Eye (tissue), 1 donor: Measurements from ENCODE around the gene GJA1.
"Not testable (repeated sequence)": the region's sequence is repeated elsewhere in the genome, so short reads cannot be mapped to it uniquely, and the experiment has no call there.

Experiments used
- DNase-seq: peaks from one replicate; pipeline ENCODE4 v3.0.0-alpha.2; 2015

The GJA1 gene

DNA sequence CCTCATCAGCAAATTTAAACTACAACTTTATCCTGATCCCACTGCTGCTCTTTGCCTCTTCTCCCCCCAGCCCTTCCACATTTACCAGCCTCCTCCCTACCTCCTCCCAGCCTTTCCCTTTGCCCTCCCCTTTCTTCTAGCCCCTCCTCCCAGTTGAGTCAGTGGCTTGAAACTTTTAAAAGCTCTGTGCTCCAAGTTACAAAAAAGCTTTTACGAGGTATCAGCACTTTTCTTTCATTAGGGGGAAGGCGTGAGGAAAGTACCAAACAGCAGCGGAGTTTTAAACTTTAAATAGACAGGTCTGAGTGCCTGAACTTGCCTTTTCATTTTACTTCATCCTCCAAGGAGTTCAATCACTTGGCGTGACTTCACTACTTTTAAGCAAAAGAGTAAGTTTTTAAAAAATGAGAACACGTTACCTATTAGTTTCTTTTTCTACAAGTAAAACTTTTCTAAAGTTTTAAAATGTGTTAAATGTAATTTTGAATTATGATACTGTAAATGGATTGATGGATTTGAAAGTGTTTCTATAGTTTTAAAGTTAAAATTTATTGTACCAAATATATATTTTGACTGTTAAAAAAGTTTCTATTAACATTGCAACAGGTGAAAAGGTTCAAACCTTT lies at the start of gene GJA1:
Gene GJA1, plus strand, starts transcription at position 203 of the 626 bp plus-strand sequence. CDS start 11,202 bp downstream, outside the sequence.
- DNase-seq: peak; percentile 92

DNA sequence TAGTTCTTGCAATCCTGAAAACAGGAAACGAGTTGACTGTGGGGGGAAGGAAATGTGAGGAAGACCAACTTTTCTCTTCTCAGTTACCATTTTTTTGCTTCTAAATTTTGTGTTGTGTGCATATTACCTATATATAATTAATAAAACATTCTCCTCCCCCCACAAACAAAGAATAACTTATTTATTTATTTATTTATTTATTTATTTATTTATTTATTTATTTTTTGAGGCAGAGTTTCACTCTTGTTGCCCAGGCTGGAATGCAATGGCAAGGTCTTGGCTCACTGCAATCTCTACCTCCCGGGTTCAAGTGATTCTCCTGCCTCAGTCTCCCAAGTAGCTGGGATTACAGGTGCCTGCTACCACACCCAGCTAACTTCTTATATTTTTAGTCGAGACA lies 48.9 kb upstream of the GJA1 start:
- DNase-seq: not testable (repeated sequence)

- no peak for DNase-seq
Observed at GRCh38 chr6:121389419-121389818, 46.0 kb upstream of the GJA1 start.

DNA sequence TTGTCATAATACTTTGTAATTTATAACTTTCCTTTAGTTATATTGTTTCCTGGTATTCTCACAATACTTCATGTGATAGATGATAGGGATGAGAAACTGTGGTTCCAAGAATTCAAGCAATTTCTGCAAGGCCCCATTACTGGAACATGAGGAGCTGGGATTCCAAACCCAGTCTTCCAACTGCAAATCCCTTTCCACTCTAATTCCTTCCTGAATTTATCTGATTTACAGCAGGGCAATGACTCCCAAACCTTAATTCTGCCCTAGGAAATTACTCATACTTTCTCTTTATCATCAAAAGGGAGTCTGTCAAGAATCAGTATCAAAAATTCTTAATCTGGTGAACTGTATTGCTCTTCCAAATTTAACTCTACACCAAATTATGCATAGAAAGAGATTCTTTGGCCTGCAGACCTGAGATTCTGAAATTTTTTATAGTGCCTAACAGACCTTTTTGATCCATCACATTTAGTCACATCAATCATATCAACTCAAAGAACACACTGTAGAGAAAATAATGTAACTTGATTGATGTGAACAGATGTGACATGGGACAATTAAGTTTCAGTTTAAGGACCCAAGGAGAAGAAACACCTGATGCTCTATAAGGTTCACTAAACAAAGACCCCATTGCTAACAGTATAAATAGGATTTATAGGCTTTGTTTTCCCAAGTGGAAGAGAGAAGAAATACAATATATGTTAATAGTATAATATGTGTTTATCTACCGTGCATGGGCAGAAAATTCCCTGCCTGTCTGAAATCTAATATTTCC lies 41.5 kb upstream of the GJA1 start:
- peak; percentile 74 for DNase-seq

DNA sequence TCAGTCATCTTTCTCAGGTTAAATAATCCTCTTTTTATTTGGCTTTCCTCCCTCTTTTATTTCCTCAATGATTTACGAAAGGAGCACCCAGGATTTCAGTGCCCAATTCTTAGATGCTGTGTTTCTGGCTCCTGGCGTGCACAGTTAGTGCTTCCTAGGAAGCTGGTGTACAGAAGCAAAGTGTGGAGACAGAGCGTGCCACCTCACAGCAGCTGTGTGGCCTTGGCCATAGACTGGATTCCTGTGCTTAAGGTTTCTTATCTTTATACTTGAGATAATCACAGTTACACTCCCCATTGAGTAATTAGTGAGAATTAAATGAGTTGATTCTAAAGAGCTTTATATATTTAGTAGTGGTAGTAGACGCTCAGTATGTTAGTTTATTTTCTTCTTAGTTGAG lies 39.7 kb upstream of the GJA1 start:
- DNase-seq: no peak

DNA sequence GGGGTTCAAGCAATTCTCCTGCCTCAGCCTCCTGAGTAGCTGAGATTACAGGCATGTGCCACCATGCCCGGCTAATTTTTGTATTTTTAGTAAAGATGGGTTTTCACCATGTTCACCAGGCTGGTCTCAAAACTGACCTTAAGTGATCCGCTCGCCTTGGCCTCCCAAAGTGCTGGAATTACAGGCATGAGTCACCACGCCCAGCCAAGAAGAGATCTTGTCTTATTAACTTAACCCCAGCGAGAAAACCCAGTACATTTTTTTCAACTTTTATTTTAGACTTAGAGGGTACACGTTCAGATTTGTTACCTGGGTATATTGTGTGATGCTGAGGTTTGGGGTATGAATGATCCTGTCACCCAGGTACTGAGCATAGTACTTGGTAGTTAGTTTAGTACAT lies 38.3 kb upstream of the GJA1 start:
- DNase-seq: not testable (repeated sequence)

DNA sequence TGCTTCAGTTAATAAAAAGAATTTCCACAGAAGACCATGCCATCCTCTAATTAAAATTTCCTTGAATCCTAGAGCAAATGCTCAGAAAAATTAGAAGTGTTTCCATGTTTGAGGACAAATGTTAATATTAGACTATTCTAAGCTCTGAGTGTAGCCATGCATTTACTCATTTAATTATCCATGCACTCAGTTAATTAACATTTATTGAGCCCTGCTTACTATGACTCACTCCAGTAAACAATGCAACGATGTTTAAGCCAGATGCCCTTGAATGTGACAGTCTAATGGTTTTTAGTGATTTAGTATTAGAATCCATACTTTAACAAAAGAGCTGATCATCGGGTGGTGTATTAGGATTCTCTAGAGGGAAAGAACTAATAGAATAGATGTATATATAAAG lies 37.3 kb upstream of the GJA1 start:
- DNase-seq: no peak

DNA sequence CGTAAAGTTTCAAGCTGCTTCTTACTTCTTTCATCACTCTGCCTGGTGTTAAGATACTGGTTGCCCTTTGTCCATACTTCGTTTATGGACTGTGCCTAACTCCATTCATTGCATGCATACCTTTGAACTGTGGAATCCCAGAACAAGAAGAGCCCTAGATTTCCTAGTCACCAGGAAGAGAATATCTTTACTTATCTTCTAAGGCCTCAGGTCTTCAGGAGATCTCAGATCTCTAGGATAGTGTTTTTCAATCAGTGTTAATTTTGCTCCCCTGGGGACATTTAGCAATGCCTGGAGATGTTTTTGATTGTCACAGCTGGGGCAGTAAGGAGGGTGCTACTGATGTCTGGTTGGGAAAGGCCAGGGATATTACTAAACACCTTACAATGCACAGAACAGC lies 35.5 kb upstream of the GJA1 start:
- no peak for DNase-seq

DNA sequence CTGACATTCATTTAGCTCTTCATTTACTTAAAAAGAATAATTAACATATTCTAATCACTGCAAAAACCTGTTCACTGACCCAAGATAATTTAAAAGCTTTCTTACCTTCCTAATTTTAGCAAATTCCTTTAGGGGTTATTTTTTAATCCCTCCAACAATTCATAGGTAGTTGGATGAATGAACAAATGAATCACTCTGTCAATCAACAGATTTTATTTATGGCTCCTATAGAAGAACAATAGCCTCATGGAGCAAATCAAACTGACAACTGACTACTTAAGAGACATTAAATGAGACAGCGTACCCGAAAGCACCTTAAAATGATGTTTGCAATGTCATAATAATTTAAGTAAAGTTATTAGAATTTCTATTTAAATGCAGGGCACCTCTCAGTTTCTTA lies 31.5 kb upstream of the GJA1 start:
- DNase-seq: peak; percentile 74

DNA sequence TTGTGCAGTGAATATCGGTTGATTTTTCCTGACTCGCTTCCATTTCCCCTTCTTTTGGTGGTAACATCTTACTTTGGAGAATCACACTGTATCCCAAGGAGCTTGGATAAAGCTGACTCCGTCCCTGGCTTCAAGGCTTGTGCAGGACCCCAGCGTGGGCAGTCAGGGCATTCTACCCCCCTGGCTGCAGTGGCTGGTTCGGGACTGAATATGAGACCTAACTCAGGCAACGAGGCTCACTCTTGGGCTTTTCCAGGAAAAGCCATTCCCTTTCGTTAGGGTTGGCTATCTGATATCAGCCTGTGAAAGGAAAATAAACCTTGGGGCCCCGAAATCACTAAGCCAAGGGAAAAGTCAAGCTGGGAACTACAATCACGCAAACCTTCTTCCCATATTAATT lies 30.1 kb upstream of the GJA1 start:
- DNase-seq: no peak

- DNase-seq: no peak
Observed at GRCh38 chr6:121408321-121408720, 27.1 kb upstream of the GJA1 start.

DNA sequence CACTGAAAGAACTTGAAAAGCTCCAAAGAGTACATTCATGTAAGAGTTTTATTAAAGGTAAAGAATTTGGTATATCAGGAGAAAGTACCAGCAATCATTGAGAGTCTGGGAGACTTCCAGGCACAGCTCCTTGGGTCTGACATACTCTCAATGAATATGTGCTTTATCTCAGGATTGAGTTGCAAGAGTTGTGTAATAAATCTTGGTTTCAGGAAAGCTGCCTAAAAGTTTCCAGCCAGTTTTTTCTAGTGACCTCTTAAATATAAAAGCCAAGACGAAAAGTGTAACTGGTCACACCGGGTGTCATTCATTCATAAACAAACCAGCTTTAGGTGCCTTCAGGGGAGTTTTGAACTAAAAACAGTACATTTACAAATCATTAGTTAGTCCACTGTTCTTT lies 21.6 kb upstream of the GJA1 start:
- DNase-seq: no peak

DNA sequence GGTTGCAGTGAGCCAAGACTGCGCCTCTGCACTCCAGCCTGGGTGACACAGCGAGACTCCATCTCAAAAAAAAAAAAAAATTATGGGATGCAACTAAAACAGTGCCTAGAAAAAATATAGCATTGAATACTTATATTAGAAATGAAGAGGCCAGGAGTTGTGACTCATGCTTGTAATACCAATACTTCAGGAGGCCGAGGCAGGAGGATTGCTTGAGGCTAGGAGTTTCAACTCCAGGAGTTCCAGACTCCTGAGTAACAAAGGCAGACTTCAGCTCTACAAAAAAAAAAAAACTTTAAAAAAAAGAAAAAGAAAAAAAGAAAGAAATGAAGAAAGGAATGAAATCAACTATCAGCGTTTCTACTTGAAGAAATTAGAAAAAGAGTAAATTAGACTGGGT lies 17.1 kb upstream of the GJA1 start:
- no peak for DNase-seq

DNA sequence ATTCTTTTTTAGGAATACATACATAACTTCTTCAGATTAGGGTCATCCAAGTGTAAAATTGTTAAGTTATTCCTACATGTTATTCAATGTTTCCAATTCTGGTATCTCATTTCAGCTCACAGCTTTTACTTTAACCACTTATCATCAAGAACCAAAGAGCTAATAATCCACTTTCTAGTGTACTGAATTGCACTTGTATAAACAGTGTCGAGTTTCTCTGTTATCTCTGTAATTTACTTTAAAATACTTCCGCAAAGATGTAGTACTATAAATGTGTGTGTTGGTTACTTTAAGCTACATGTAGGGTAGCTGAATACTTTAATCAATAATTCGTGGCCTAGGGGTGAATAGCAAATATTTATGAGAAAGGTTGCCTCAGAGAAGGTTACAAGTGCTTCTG lies 8.8 kb upstream of the GJA1 start:
- DNase-seq: no peak

GRCh38 chr6:121428872-121429756 lies 6.3 kb upstream of the GJA1 start:
- DNase-seq: no peak

DNA sequence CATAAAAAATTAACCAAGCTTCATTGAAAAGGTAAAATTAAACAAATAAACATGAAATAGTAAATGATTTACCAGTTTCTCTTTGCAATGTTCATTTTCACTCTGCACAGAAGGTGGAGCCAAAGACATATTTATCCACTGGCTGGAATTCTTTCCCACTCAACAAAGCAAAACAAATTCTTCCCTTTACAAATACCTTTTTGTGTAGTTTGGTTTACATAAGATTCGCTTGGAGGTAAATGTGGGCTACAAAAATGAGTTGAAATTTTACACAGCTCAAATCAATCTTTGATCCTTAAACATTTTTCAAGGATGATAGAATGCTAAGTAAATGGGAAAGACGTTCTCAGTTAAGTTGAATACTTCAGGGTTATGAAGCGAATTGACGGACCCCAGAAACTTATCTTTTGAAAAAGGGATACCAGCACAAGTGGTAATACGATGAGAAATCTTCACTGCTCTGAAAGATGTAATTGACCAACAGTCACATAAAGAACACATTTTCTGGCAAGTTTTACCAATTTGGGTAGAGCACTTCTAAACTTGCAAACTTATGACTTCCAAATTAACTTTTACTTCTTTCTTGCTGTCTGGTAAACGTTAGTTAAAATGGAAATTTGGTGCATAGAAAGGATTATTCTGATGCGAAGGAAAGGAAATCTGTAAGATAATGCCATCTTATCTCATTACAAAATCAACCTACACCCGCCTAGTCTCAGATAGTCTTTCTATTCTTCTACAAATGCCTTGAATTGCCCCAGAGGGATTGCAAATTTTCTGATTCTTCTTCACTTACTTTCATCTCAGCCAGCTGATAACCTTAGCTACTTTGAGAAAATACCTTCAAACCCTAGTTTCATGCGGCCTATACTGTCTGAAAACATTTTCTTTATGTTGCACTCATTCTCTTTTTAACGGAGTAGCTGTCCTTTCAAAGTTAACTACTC lies 4.7 kb upstream of the GJA1 start:
- DNase-seq: peak; percentile 83

DNA sequence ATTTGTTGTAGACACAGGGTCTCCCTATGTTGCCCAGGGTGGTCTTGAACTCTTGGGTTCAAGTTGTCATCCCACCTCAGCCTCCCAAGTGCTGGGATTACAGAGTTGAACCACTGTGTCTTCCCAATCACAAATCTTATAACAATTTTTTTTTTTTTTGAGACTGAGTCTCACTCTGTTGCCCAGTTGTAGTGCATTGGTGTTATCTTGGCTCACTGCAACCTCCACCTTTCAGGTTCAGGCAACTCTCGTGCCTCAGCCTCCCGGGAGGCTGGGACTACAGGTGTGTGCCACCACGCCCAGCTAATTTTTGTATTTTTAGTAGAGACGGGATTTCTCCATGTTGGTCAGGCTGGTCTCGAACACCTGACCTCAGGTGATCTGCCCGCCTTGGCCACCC lies 3.7 kb upstream of the GJA1 start:
- not testable (repeated sequence) for DNase-seq

DNA sequence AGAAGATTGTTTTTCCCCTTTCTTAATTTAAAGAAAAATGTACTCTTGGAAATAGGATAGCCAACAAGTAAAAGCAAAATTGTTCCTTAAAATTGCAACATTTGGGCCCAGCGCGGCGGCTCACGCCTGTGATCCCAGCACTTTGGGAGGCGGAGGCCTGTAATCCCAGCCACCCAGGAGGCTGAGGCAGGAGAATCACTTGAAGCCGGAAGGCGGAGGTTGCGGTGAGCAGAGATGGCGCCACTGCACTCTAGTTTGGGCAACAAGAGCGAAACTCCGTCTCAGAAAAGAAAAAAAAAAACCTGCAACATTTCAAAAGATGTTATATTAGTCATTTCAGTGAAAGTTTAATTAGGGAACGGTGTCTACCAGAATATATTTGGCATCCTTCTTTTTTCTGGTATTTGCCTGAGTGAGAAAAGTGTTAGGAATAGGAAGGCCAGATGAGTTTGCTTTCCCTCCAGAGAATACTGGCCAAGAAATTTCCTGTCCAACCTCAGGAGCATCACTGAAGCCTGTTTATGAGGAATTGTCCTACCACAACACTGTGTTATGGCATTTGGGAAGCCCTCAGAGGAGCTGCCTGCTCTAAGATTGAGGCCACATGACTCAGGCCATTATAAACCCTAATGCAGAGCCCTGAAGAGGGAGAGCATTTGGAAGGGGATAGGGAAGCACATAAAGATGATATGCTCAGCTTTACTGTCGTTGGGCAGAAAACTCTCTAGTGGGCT lies 1.2 kb upstream of the GJA1 start:
- DNase-seq: no peak

- DNase-seq: peak; percentile 73
Observed at GRCh38 chr6:121436274-121436857, 920 bp downstream of the GJA1 start.

DNA sequence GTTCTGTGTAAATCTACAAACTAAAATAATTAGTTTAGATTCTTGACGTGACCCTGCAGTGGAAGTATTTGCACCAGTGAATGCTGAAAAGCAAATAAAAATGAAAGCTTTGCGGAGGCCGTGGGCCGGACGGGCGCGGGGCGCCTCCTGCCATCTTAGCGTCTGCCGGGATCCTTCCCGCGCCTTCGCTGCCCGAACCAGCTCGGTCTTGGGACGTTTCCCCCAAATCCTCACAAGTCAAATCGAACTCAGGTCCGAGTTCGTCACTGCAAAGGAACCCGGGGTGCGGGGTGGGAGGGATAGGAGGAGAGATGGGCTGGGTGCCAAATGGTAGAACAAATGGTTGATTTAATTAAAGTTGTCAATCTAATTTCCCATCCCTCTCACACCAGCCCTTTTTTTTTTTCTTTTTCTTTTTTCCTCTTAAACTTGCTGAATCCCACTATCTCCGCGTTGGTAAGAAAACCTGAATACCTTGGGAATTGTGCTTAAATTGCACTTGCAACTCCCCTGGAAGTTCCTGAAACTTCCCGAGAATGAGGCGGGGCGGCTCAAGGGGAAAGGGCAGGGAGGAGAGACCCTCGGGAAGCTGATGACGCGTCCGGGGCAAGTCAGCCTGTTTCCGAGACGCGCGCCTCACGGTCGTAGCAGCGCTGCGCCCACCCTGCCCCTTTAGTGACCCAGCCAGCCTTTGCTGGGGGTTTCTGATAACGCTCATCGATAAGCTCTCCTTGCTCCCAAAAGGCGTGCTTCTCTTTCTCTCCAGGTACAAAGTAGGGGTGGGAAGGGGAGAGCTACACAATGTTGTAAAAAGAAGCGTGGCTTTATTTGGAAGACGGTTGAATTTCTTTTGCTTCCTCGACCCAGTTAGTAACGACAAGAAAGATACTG lies 1.8 kb downstream of the GJA1 start:
- peak; percentile 93 for DNase-seq
